ENCODE data around the gene ACAP1.
"Not testable (repeated sequence)": the region's sequence is repeated elsewhere in the genome, so short reads cannot be mapped to it uniquely, and the experiment has no call there.

The ACAP1 gene

DNA sequence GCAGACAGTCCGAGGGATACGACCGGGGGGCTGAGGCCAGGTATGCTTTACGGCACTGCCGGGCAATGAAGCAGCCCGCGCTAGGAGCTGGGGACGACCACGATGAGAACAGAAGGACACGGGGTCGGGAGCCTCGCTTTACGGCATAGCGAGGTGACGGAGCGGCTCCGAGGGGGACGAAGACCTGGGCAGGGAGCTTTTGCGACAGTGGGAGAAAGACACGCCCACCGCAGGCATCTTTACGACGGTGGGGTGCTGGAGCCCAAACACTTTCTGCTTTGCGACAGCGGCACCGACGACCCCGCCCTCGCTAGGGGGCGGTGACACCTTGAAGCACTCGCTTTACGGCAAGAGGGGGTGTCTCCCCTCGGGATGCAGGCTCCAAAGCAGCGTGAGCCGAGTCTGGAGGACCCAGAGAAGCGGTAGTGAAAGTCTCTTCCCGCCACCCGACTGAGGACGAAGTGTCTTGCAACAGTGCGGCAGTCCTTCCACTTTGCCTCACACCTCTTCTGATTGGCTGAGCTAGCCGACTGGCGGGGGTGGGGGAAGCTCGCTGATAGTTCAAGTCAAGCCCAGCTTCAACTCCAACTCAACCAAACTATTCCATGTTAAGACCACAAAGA is 6.8 kb upstream of the ACAP1 start:
- DNase-seq = peak; percentile 91

DNA sequence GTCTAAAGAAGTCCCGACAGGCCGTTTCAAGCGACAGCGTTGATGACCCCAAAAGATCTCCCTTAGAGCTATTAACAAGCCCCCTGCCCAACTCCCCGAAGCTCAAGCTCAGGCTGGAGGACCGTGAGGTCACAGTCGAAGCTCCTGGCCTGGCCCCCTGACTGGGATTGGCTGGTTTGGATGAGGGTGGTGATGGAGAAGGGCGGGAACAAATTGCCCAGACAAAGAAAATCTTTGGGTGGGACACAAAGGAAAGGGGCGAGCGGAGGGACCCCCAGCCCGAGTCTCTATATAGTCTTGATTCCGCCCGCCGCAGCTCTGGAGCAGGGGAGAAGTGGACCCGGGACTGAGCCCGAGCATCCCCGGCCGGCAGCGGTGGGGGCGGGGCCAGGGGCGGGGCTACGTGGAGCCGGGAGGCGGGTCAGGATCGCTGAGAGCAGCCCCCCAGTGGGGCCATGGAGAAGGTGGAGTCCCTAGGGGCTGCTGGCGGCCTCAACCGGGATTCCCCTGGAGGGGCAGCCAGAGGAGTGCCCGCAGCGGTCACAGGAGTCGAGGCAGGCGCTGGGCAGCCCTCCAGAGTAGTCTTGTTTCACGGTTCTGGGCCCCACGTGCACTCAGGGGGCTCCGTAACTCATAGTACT is 6.2 kb upstream of the ACAP1 start:
- peak; percentile 63 for DNase-seq

DNA sequence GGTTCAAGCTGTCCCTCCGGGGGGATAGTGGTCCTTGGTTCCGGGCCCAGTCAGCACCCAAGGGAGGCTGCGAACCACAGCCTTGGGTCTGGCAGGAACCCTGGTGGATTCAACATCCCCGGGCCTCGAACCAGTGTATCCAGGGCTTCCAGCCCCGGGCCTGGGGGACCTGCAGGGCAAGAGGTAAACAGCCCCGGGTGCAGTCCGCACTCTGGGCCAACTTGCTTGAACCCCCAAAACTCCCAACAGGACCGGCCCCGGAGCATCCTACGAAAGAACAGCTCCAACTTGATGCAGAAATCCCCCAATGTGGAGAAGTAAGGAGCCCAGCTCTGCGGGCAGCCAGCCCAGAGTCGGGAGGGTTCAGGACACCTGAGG is 5.7 kb upstream of the ACAP1 start:
- no peak for DNase-seq

DNA sequence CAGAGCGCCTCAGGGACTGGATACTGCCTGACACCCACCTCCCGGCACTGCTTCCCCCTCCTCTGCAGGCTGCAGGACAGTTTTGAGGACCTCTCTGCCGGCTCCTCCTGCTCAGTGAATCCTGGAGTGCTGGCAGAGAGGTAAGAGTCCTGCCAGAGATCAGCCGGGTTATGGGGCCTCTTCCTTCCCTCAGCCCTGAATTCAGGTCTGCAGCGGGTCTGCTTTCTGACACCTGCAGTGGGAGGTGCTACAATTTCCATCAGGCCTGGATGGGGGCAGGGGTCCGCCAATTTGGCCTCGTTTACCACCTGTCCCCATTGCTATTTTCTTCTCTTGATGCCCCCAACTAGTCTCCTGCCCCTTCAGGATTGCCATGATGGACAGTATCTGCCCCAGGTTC is 4.2 kb upstream of the ACAP1 start:
- DNase-seq = no peak

DNA sequence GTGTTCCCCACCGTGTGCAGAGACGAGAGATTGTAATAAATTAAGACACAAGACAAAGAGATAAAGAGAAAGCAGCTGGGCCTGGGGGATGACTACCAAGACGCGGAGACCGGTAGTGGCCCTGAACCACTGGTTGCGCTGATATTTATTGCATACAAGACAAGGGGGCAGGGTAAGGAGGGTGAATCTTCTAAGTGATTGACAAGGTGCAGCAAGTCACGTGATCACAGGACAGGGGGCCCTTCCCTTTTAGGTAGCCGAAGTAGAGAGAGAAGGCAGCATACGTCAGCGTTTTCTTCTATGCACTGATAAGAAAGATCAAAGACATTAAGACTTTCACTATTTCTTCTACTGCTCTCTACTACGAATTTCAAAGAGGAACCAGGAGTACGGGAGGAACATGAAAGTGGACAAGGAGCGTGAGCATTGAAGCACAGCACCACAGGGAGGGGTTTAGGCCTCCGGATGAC is 3.7 kb upstream of the ACAP1 start:
- not testable (repeated sequence) for DNase-seq

DNA sequence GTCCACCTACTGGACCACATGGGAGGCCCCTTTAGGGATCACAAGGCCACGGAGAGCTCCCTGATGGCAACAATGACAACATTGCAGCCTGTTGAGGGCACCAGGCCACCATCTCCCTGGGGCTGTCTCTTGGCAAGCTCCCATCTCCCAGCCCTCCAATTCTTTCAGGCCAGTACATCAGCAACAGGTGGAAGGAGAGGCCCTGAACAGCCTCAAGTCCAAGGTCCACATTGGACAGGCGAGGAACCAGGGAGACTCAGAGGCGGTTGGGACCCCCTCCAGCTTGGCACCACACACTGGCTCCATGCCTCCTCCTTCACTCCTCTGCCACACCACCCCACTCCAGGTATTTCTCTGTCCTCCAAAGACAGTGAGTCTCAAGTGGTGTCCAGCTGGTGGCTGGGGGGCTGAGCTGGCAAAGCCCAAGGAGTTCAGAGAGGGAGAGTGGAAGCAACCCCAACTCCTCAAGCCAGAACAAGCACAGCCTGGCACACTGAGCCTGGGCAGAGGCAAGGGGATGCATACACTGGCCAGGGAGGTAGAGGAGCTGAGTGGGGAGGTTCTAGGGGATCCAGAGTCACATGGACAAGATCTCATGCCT is 1.3 kb upstream of the ACAP1 start:
- no peak for DNase-seq

DNA sequence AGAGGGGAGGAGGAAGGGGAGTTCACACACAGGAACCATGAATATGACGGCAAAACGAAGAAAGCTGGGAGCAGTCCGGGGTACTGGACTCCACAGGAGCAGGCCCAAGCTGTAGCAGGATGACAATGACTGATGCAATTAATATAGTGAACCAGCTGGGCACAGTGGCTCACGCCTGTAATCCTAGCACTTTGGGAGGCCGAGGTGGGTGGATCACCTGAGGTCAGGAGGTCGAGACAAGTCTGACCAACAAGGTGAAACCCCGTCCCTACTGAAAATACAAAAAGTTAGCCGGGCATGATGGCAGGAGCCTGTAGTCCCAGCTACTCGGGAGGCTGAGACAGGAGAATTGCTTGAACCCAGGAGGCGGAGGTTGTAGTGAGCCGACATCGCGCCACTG is 564 bp upstream of the ACAP1 start:
- not testable (repeated sequence) for DNase-seq

DNA sequence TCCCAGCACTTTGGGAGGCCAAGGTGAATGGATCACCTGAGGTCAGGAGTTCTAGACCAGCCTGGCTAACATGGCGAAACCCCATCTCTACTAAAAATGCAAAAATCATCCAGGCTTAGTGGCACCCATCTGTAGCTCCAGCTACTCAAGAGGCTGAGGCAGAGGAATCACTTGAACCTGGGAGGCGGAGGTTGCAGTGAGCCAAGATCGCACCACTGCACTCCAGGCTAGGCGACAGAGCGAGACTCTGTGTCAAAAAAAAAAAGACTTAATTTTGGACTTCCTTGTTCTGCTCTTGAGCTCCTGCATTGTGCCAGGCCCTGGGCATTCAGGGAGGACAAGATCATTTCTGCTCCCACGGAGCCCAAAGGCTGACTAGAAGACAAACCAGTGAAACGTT is 1.3 kb downstream of the ACAP1 start:
- DNase-seq = not testable (repeated sequence)

DNA sequence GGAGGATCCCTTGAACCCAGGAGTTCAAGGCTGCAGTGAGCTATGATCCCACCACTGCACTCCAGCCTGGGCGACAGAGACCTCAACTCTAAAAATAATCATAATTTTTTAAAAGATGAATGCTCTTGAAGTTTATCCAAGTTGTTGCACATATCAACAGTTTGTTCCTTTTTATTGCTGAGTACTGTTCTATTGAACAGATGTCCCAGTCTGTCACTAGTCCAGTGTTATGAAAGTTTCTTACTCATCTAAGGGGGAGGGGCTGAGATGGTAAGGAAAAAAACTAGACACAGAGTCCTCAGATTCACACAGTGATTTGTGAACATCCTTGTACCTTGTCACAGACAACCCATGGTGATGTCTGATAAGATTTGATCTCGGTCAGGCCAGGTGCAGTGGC is 3.9 kb downstream of the ACAP1 start:
- DNase-seq = no peak

DNA sequence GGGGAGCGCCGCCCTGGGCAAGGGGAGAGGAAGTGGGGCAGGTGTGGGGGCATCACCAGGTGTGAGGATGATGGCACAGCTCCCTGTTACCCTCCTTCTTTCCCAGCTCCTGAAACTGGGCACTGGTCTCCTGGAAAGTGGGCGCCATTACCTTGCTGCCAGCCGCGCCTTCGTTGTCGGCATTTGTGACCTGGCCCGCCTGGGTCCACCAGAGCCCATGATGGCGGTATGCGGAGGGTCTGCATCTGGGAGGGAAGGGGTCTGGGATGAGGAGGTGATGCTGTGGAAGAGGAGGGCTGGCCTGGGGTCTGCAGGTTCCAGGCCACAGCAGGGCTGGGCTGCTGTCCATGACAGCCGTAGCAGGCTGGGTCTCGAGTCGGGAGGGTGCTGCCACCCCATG is 5.5 kb downstream of the ACAP1 start:
- DNase-seq = no peak

DNA sequence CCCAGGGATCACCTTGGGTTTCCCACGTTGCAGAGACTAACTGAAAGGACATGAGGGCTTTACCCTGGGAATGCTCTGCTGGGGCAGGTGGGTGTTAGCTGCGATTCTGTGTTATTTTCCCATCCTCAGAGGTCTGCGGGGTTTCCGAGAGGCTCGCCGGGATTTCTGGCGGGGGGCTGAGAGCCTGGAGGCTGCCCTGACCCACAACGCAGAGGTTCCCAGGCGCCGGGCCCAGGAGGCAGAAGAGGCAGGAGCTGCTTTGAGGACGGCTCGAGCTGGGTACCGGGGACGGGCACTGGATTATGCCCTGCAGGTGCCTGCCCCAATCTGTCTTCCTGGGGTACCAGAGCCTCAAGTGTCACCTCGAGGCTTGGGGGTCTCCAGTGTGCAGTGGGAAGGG is 6.9 kb downstream of the ACAP1 start:
- no peak for DNase-seq

DNA sequence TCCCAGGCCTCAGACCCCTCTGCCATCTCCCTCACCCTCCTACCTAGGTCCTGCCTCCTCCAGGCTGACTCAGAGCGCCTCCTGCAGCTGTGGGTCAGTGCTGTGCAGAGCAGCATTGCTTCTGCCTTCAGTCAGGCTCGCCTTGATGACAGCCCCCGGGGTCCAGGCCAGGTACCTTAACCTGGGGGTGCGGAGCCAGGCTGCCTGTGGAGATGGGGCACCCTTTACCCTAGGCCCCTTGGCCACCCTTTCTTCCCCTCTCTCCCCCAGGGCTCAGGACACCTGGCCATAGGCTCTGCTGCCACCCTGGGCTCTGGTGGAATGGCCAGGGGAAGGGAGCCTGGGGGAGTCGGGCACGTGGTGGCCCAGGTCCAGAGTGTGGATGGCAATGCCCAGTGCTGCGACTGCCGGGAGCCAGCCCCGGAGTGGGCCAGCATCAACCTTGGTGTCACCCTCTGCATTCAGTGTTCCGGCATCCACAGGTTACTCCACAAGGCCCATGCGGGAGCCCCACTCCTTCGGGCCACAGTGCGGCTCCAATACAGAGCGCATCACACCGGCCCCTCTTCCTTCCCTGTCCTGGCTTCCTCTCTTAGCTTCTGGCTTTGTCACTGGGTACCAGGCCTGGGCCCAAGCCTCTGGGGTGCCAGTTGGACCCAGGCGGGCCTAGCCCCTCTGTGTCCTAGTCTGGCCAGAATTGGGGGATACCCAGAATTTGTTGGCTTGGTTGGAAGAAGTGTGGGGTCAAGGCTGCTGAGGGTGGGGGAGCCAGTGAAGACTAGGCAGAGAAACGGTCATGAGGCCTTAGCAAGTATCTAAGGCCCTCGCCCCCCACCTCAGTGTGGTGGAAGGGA is 10.7 kb downstream of the ACAP1 start:
- DNase-seq = no peak

DNA sequence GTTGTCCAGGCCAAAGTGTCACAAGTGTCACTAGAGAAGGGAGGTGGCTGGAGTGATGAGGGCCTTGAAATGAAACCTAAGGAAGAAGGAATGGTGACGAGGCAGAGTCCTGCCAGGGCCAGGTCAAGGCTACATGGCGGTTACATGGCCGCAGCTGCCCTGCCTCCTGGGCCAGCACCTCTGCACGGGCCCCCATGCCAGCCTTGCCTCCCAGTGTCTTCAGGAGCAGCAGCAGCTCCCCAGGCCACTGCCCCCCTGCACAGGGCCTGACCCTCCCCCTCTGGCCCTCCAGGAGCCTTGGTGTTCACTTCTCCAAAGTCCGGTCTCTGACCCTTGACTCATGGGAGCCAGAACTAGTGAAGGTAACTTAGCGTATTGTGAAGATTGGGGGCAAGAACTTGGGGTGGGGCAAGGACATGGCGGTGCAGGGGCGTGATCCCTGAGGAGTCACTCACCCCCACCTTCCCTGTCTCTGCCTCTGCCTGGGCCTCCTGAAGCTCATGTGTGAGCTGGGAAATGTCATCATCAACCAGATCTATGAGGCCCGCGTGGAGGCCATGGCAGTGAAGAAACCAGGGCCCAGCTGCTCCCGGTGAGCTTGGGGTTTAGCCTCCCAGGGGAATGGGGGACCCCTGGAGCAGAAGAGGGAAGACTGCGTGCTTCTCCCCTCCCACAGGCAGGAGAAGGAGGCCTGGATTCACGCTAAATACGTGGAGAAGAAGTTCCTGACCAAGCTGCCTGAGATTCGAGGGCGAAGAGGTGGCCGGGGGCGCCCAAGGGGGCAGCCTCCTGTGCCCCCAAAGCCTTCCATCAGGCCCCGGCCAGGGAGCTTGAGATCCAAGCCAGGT is 11.5 kb downstream of the ACAP1 start:
- no peak for DNase-seq

DNA sequence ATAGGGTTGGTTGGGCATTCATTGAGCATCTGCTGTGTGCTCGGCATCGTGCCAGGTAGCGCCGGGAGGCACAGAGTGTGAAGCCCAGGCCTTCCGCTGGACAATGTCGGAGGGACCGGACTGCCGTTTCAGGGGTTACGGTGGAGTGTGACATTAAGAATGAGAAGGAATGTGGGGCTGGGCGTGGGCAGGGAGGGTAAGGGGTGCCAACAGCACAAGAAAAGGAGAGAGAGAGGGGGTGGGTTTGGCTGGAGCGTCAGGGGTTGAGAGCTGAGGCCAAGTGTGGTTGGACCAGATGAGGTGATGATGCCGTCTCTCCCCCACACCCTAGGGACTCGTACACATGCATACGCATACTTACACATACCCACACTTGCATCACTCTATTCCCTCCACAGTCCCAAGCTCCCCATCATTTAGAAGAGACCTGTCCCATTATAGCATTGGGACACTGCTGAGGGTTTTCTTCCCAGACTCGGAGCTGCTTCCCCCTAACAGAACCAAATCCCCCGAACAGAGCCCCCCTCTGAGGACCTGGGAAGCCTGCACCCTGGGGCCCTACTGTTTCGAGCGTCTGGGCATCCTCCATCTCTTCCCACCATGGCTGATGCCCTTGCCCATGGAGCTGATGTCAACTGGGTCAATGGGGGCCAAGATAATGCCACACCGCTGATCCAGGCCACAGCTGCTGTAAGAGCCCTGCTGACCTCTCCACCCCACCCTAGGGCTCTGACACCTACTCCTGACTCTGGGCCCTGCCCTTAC is 12.3 kb downstream of the ACAP1 start:
- DNase-seq = no peak

DNA sequence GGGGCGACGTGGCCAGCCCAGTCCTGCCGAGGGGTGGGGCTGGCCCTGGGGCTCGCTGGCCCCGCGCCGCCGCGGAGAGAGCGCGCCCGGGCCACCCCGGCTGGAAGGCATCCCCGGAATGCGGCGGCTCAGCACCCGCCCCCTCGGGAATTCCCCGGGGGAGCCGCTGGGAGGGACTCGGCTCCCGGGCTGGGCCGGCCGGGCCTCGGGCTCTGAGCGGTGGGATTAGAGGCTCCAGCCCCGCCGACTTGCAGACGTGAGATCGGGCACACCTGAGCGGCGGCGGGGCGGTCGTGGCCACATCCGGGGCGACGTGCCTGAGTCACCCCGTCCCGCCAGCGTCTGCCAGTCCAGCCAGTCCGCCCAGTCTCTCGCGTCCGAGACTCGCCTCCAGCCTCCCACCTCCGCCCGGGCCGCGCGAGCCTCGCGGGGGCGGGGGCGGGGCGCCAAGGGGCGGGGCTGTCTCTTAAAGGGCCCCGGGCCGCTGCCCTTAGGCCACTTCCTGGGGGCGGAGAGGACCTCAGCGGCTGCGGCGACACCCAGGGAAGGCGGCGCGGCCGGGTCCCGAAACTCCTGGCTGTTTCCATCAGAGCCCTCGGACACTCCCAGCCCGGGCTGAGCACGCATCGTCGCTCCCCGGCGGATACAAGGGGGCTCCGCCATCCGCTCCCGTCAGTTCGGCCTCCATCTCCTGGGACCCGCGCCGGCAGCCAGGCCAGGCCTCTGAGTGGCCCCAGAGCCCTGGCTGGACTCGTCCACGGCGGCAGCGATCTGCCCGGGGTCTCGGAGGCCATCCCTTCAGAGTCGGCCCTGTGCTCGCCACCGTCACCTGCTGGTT is 15.6 kb downstream of the ACAP1 start, which contains the start of gene KCTD11:
KCTD11 (plus strand) TSS at position 498 of the 838 bp plus-strand sequence.
- DNase-seq = peak; percentile 56

DNA sequence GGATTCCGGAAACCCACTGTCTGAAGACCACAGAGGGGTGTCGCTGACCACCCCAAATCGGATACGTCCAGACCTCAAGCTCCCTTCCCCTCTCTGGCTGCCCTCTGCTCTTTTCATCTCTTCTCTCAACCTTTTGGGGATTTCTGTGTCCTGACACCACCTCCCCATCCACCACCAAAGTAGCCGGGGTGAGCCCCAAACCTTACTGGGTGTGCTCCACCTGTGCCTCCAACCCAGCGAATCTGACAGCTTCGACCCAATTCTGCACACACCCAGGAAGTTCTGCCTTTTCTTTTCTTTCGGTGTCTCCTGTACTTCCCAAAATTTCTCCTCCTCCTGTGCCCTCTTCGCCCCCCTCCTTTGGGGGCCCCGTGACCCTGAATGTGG is 16.2 kb downstream of the ACAP1 start:
- no peak for DNase-seq

DNA sequence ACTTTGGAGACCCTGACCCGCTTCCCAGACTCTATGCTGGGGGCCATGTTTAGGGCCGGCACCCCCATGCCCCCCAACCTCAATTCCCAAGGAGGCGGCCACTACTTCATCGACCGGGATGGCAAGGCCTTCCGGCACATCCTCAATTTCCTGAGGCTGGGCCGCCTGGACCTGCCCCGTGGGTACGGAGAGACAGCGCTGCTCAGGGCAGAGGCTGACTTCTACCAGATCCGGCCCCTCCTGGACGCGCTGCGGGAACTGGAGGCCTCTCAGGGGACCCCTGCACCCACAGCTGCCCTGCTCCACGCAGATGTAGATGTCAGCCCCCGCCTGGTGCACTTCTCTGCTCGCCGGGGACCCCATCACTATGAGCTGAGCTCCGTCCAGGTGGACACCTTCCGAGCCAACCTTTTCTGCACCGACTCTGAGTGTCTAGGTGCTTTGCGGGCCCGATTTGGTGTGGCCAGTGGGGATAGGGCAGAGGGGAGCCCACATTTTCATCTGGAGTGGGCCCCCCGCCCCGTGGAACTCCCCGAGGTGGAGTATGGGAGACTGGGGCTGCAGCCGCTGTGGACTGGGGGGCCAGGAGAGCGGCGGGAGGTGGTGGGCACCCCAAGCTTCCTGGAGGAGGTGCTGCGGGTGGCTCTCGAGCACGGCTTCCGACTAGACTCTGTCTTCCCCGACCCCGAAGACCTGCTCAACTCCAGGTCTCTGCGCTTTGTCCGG is 16.7 kb downstream of the ACAP1 start:
- DNase-seq = no peak

DNA sequence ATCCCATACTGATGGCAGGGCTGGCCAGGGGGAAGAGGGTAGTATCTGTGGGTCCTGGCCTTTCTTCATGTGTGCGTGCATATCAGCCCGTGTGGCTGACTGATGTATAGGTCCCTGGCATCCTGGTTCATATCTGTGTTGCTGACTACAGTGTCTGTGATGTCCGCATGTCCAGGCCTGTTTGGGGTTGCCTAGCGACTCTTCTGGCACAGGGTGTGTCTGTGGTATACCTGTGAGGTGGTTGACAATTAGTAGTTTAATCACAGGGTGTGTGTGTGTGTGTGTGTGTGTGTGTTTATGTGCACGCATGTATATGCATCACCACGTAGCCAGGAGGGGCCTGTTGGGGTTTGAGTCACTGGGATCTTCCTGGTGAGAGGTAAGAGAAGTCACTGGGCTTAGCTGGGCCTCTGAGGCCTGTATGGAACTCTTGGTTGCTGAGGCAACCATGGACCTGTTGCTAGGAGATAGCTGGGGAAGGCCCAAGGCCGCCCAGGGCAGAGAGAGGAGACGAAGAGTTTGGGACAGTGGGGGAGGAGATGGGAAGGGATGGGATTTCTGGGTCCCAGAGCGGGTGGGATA is 18.0 kb downstream of the ACAP1 start:
- no peak for DNase-seq

DNA sequence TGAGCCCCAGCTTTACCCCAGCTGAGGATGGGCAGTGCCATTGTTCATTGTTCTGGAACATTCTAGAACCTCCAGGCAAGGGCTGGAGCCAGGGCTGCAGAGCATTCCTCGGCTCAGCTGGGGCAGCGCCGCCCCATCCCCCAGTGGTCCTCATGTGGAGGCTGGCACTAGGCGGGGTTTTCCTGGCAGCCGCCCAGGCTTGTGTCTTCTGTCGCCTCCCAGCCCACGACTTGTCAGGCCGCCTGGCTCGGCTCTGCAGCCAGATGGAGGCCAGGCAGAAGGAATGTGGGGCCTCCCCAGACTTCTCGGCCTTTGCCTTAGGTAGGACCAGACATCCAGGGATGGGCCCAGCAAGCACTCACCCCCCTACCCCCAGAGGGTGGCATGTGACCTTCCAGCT is 18.7 kb downstream of the ACAP1 start, which contains the start of gene TMEM95:
TMEM95 (plus strand) TSS at position 104 of the 400 bp plus-strand sequence; CDS start at position 153, 49 bp downstream.
- DNase-seq = no peak

DNA sequence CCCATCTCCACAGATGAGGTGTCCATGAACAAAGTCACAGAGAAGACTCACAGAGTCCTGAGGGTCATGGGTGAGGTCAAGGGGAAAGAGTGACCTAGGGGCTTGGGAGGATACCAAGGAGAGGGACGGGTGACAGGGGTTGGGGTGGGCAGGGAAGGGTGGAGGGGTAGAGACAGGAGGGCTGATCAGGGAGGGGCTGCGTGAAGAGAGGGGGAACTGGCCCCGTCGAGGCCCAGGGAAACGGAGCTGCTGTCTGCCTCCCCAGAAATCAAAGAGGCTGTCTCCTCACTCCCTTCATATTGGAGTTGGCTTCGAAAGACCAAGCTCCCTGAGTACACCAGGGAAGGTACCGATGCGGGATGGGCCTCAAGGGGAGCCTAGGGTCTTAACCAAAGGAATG is 19.2 kb downstream of the ACAP1 start:
- no peak for DNase-seq
